IMR-90 (cell line): Measurements from ENCODE around the gene HMGN2. TPM values are rescaled to one million over a fixed set of nuclear protein-coding genes. Genes with fewer than 3 reads are reported as not detected.

ENCODE experiments used
- ATAC-seq: fragments of 200-7000 bp; cut with Tn5 transposase; 2 replicates; pipeline ENCODE4 v1.9.1; 2020; ENCODE audit warnings: low read depth, mild to moderate bottlenecking, moderate library complexity
- BruUV-seq: library from RNA; stranded (reverse); fragments of 400-500 nt; replicated peaks from 2 replicates; lab custom pipeline; 2021; lab: Mats Ljungman, UMichigan
- CTCF ChIA-PET: fragments of 300-600 bp; formaldehyde crosslinking; extraction: SDS; loops from one replicate; lab custom pipeline; 2021; ENCODE audit warnings: antibody characterized with exemption; lab: Yijun Ruan, JAX
- POLR2A ChIA-PET: fragments of 300-600 bp; sonication (Branson Sonifier 250); formaldehyde crosslinking; loops from one replicate; lab custom pipeline; 2022; ENCODE audit warnings: antibody characterized with exemption; ENCODE audit not compliant: unreplicated experiment; lab: Charles Lee
- DNase-seq: peaks from one replicate; pipeline ENCODE4 v3.0.0; 2013
- H2AFZ ChIP-seq: replicated peaks from 2 replicates; pipeline ENCODE3; 2013; ENCODE audit warnings: low read length, mild to moderate bottlenecking; ENCODE audit not compliant: poor library complexity
- H2AK5ac ChIP-seq: 2 replicates; pipeline ENCODE4 v1.6.1; 2013; ENCODE audit warnings: low read depth, low read length, inconsistent platforms
- H2AK9ac ChIP-seq: replicated peaks from 2 replicates; pipeline ENCODE3; 2013; ENCODE audit warnings: mild to moderate bottlenecking, low read depth, low read length, moderate library complexity; ENCODE audit not compliant: poor library complexity
- H2BK120ac ChIP-seq: 2 replicates; pipeline ENCODE4 v1.6.1; 2013; ENCODE audit warnings: low read depth, low read length, inconsistent platforms
- H2BK15ac ChIP-seq: 3 replicates; pipeline ENCODE4 v1.6.1; 2013; ENCODE audit warnings: low read depth, low read length, inconsistent platforms
- H2BK20ac ChIP-seq: 2 replicates; pipeline ENCODE4 v1.6.1; 2013; ENCODE audit warnings: low read depth, mild to moderate bottlenecking, inconsistent platforms, low read length, moderate library complexity
- H2BK5ac ChIP-seq: 2 replicates; pipeline ENCODE4 v1.6.1; 2013; ENCODE audit warnings: mild to moderate bottlenecking, low read depth, low read length, inconsistent platforms; ENCODE audit not compliant: poor library complexity, severe bottlenecking
- H3K14ac ChIP-seq: replicated peaks from 2 replicates; pipeline ENCODE4 v1.6.1; 2013; ENCODE audit warnings: low read depth, low read length, inconsistent platforms
- H3K18ac ChIP-seq: 2 replicates; pipeline ENCODE4 v1.6.1; 2013; ENCODE audit warnings: low read depth, low read length, control low read depth
- H3K23ac ChIP-seq: 2 replicates; pipeline ENCODE4 v1.6.1; 2013; ENCODE audit warnings: low read depth, low read length, inconsistent platforms
- H3K27ac ChIP-seq: 2 replicates; pipeline ENCODE4 v1.5.1; 2013; ENCODE audit warnings: mild to moderate bottlenecking, control low read depth, low read length; ENCODE audit not compliant: insufficient read depth
- H3K27me3 ChIP-seq: 2 replicates; pipeline ENCODE4 v1.6.1; 2013; ENCODE audit warnings: low read length; ENCODE audit not compliant: control insufficient read depth, insufficient read depth
- H3K36me3 ChIP-seq: 2 replicates; pipeline ENCODE4 v1.6.1; 2013; ENCODE audit warnings: low read length, mixed read lengths; ENCODE audit not compliant: control insufficient read depth, insufficient read depth
- H3K4ac ChIP-seq: 2 replicates; pipeline ENCODE4 v1.6.1; 2013; ENCODE audit warnings: low read depth, low read length, inconsistent platforms
- H3K4me1 ChIP-seq: 2 replicates; pipeline ENCODE4 v1.6.1; 2013; ENCODE audit warnings: low read length, mixed read lengths; ENCODE audit not compliant: control insufficient read depth, insufficient read depth
- H3K4me2 ChIP-seq: 2 replicates; pipeline ENCODE4 v1.6.1; 2013; ENCODE audit warnings: low read depth, mild to moderate bottlenecking, control low read depth, low read length, moderate library complexity
- H3K4me3 ChIP-seq: 2 replicates; pipeline ENCODE4 v1.5.1; 2013; ENCODE audit warnings: low read depth, mild to moderate bottlenecking, control low read depth, low read length, moderate library complexity; ENCODE audit not compliant: insufficient read depth
- H3K56ac ChIP-seq: 2 replicates; pipeline ENCODE4 v1.6.1; 2013; ENCODE audit warnings: low read length, inconsistent platforms; ENCODE audit not compliant: insufficient read depth; ENCODE audit errors: extremely low read depth
- H3K79me1 ChIP-seq, 2 experiments: 2 replicates each; pipeline ENCODE4 v1.6.1; 2013; ENCODE audit warnings: low read length in 2 of 2, inconsistent platforms in 1 of 2, low read depth in 1 of 2
- H3K9ac ChIP-seq: 2 replicates; pipeline ENCODE4 v1.6.1; 2013; ENCODE audit warnings: low read depth, low read length, control low read depth
- H3K9me1 ChIP-seq: 2 replicates; pipeline ENCODE4 v1.6.1; 2013; ENCODE audit warnings: low read length, inconsistent platforms; ENCODE audit not compliant: insufficient read depth
- H3K9me3 ChIP-seq: 2 replicates; pipeline ENCODE4 v1.6.1; 2013; ENCODE audit warnings: low read length; ENCODE audit not compliant: control insufficient read depth, insufficient read depth
- H4K20me1 ChIP-seq: 2 replicates; pipeline ENCODE4 v1.6.1; 2013; ENCODE audit warnings: low read length, inconsistent platforms; ENCODE audit not compliant: insufficient read depth
- H4K5ac ChIP-seq: 2 replicates; pipeline ENCODE4 v1.6.1; 2013; ENCODE audit warnings: mild to moderate bottlenecking, low read depth, low read length, control low read depth
- H4K8ac ChIP-seq, 2 experiments: 2 replicates each; pipeline ENCODE4 v1.6.1; 2013; ENCODE audit warnings: low read depth in 2 of 2, low read length in 2 of 2, control low read depth in 1 of 2, inconsistent platforms in 1 of 2
- H4K91ac ChIP-seq: 2 replicates; pipeline ENCODE4 v1.6.1; 2013; ENCODE audit warnings: low read depth, low read length, inconsistent platforms; ENCODE audit not compliant: insufficient read depth
- BHLHE40 ChIP-seq: fragments of 150-350 bp; IDR thresholded peaks from 2 replicates; pipeline ENCODE4 v1.6.1; 2016; ENCODE audit warnings: mild to moderate bottlenecking, low read depth, low read length
- CEBPB ChIP-seq: IDR thresholded peaks from 2 replicates; pipeline ENCODE4 v1.6.1; 2012; ENCODE audit warnings: low read depth, low read length, improper control_type of control experiment
- CHD1 ChIP-seq: IDR thresholded peaks from 2 replicates; pipeline ENCODE4 v1.6.1; 2012; ENCODE audit warnings: low read depth, low read length, improper control_type of control experiment
- CTCF ChIP-seq: conservative IDR thresholded peaks from 2 replicates; pipeline ENCODE4 v1.5.1; 2012; ENCODE audit warnings: mild to moderate bottlenecking, low read depth, low read length, improper control_type of control experiment
- FOS ChIP-seq: fragments of 150-350 bp; IDR thresholded peaks from 2 replicates; pipeline ENCODE4 v1.6.1; 2016; ENCODE audit warnings: low read depth, low read length
- MAFK ChIP-seq: IDR thresholded peaks from 2 replicates; pipeline ENCODE4 v1.6.1; 2012; ENCODE audit warnings: low read depth, low read length, improper control_type of control experiment
- MAZ ChIP-seq: IDR thresholded peaks from 2 replicates; pipeline ENCODE4 v1.6.1; 2012; ENCODE audit warnings: low read depth, mild to moderate bottlenecking, low read length, improper control_type of control experiment, moderate library complexity, borderline replicate concordance
- MXI1 ChIP-seq: IDR thresholded peaks from 2 replicates; pipeline ENCODE4 v1.6.1; 2012; ENCODE audit warnings: low read depth, mild to moderate bottlenecking, low read length, moderate library complexity, borderline replicate concordance
- NFE2L2 ChIP-seq: fragments of 150-350 bp; IDR thresholded peaks from 2 replicates; pipeline ENCODE4 v1.6.1; 2016; ENCODE audit warnings: low read depth, mild to moderate bottlenecking, low read length
- POLR2A ChIP-seq: IDR thresholded peaks from 2 replicates; pipeline ENCODE4 v1.6.1; 2012; ENCODE audit warnings: mild to moderate bottlenecking, low read depth, low read length
- RAD21 ChIP-seq: IDR thresholded peaks from 2 replicates; pipeline ENCODE4 v1.6.1; 2012; ENCODE audit warnings: low read length, improper control_type of control experiment
- RCOR1 ChIP-seq: IDR thresholded peaks from 2 replicates; pipeline ENCODE4 v1.6.1; 2012; ENCODE audit warnings: mild to moderate bottlenecking, low read length, improper control_type of control experiment; ENCODE audit not compliant: insufficient replicate concordance
- RFX5 ChIP-seq: IDR thresholded peaks from 2 replicates; pipeline ENCODE4 v1.8.0; 2012; ENCODE audit warnings: low read depth, mild to moderate bottlenecking, low read length, moderate library complexity
- SMC3 ChIP-seq: fragments of 150-350 bp; IDR thresholded peaks from 2 replicates; pipeline ENCODE4 v1.6.1; 2016; ENCODE audit warnings: low read depth, mild to moderate bottlenecking, antibody characterized with exemption, low read length, moderate library complexity
- USF2 ChIP-seq: fragments of 150-350 bp; IDR thresholded peaks from 2 replicates; pipeline ENCODE4 v1.6.1; 2017; ENCODE audit warnings: mild to moderate bottlenecking, antibody characterized with exemption, low read length, low read depth
- WGBS, 2 experiments: methylation state at CpG; one replicate each; pipeline versions ENCODE4 v1.1.5 to v1.1.7; 2013; ENCODE audit warnings: missing lambda C conversion rate in 2 of 2; ENCODE audit not compliant: insufficient read length in 1 of 2; ENCODE audit errors: extremely low coverage in 2 of 2; 5-methylcytosine and 5-hydroxymethylcytosine counted together
- dilution Hi-C: fragments of 300-500 bp; cut with HindIII; formaldehyde crosslinking; loops from one replicate; pipeline ENCODE4 v1.14.3; 2018; ENCODE audit warnings: low sequenced_read_pairs; ENCODE audit not compliant: unreplicated experiment
- in situ Hi-C: fragments of 300-500 bp; cut with MboI; formaldehyde crosslinking; loops from 3 replicates; pipeline ENCODE4 v1.14.3; 2019; ENCODE audit warnings: low sequenced_read_pairs, inconsistent platforms, mixed read lengths
- intact Hi-C: fragments of 100-400 bp; cut with micrococcal nuclease; formaldehyde crosslinking; loops from 2 replicates; pipeline ENCODE4 v1.10.0; 2022
- polyA plus RNA-seq, 3 experiments: library from polyadenylated mRNA; depleted of rRNA; stranded (reverse); fragments of >200 nt; gene quantifications; 2 replicates each; pipeline ENCODE4 v1.2.3, GENCODE V29; 2012; ENCODE audit warnings: low replicate concordance in 1 of 3
- total RNA-seq: library from RNA; depleted of rRNA; stranded (reverse); fragments of >200 nt; gene quantifications from 2 replicates; pipeline ENCODE4 v1.2.3, GENCODE V29; 2012
- TF ChIP-seq, protein P1 (sequence below): fragments of 150-350 bp; IDR thresholded peaks from 2 replicates; pipeline ENCODE4 v1.6.1; 2016; ENCODE audit warnings: low read depth, mild to moderate bottlenecking, low read length, moderate library complexity, borderline replicate concordance

HMGN2 gene
- total and polyA plus RNA-seq, 2 of the 4 experiments (the other 2 are of a cell fraction) = 367 to 505 TPM

GRCh38 chr1:26438041-26438440, 34.2 kb upstream of the HMGN2 start:
- DNase-seq (no peak), ATAC-seq (no peak)
- Histone ChIP-seq H3K56ac (no peak overlapping the region), H2AK5ac (no peak overlapping the region), H3K9me3 (no peaks in the 10 kb centered on the region), H2BK15ac (no peak overlapping the region), H3K79me1 (peaks cover 25 to 33% of the 10 kb centered on the region in 2 experiments), H4K20me1 (no peaks in the 10 kb centered on the region), H3K4ac (no peak overlapping the region), H2AFZ (no peak overlapping the region), H4K91ac (no peak overlapping the region), H3K23ac (no peak overlapping the region), H3K4me2 (no peak overlapping the region), H2BK120ac (no peak overlapping the region), H2BK5ac (no peak overlapping the region), H3K4me1 (peaks cover 1% of the 10 kb centered on the region; the same call in 1 of the 2 replicates), H3K4me3 (no peak overlapping the region), H3K9ac (no peak overlapping the region), H3K18ac (no peak overlapping the region), H3K36me3 (peaks cover 37% of the 10 kb centered on the region), H4K5ac (no peak overlapping the region), H3K14ac (no peak overlapping the region), H2BK20ac (no peak overlapping the region), H3K27ac (no peak overlapping the region), H3K9me1 (0 out of 2 replicates have a peak, but pooled peaks cover 2% of the 10 kb centered on the region), H3K27me3 (no peaks in the 10 kb centered on the region), H2AK9ac (no peak overlapping the region), H4K8ac (no peak overlapping the region)
- dilution Hi-C loops (no loop called here), intact Hi-C loops (no loop called here), in situ Hi-C loops (no loop called here)
- 100% methylated on average over 1 of the region's 6 CpGs; no CpG with 5 or more reads in 1 of the 2 experiments for whole genome bisulfite sequencing, 2 experiments
- no TSS peak for BruUV-seq
- POLR2A ChIA-PET = no interaction called here
- TF ChIP-seq SMC3 (no peak), MAZ (no peak), USF2 (no peak), RFX5 (no peak), FOS (no peak), POLR2A (no peak), BHLHE40 (no peak), MXI1 (no peak), CHD1 (no peak), RAD21 (no peak), CTCF (no peak), CEBPB (no peak), MAFK (no peak), RCOR1 (no peak), NFE2L2 (no peak)
- TF ChIP-seq, protein P1, sequence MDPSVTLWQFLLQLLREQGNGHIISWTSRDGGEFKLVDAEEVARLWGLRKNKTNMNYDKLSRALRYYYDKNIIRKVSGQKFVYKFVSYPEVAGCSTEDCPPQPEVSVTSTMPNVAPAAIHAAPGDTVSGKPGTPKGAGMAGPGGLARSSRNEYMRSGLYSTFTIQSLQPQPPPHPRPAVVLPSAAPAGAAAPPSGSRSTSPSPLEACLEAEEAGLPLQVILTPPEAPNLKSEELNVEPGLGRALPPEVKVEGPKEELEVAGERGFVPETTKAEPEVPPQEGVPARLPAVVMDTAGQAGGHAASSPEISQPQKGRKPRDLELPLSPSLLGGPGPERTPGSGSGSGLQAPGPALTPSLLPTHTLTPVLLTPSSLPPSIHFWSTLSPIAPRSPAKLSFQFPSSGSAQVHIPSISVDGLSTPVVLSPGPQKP = no peak
- CTCF ChIA-PET = no interaction called here
